Measurements from ENCODE around the gene POU3F2. TPM values are rescaled to one million over a fixed set of nuclear protein-coding genes. Genes with fewer than 3 reads are reported as not detected.

Gene POU3F2
- total RNA-seq, 1 donor from 2014 or later: not detected

DNA sequence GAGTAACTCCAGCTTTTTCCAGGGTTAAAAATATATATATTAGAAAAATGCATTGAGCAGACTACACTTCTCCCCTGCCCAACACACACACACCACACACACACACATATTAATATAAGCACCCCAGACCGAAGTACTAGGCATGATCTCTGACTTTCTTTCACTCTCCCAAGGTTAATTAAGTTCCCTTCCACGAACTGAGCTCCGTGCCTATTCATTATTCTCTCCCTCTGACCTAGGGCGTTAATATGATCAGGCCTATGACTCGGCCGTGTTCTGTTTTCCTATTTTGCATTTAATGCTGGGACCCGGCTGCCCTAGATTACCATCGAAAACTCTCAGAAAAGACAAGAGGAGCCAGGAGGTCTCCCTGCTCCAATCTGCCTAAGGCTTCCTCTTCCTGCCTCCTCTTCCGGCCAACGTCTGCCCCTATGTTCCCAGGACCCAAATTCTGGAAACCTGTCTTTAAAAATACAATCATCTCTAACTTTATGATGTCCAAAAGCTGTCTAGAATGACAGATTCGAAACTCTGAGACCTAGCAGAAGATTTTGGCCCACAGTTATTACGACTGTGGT is 6.1 kb upstream of the POU3F2 start:
- intact Hi-C loops (cut with DNase I): no loop called here
- Histone ChIP-seq H3K9me3 (no peaks in the 10 kb centered on the region), H3K4me3 (no peak overlapping the region), H3K36me3 (no peaks in the 10 kb centered on the region), H3K4me1 (peaks cover 37% of the 10 kb centered on the region), H3K27ac (no peak overlapping the region), H3K27me3 (peaks cover 98% of the 10 kb centered on the region)
- ATAC-seq: no peak
- DNase-seq: no peak
- TF ChIP-seq, protein P1, sequence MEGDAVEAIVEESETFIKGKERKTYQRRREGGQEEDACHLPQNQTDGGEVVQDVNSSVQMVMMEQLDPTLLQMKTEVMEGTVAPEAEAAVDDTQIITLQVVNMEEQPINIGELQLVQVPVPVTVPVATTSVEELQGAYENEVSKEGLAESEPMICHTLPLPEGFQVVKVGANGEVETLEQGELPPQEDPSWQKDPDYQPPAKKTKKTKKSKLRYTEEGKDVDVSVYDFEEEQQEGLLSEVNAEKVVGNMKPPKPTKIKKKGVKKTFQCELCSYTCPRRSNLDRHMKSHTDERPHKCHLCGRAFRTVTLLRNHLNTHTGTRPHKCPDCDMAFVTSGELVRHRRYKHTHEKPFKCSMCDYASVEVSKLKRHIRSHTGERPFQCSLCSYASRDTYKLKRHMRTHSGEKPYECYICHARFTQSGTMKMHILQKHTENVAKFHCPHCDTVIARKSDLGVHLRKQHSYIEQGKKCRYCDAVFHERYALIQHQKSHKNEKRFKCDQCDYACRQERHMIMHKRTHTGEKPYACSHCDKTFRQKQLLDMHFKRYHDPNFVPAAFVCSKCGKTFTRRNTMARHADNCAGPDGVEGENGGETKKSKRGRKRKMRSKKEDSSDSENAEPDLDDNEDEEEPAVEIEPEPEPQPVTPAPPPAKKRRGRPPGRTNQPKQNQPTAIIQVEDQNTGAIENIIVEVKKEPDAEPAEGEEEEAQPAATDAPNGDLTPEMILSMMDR (IDR thresholded peaks at IDR 0.05): no peak

DNA sequence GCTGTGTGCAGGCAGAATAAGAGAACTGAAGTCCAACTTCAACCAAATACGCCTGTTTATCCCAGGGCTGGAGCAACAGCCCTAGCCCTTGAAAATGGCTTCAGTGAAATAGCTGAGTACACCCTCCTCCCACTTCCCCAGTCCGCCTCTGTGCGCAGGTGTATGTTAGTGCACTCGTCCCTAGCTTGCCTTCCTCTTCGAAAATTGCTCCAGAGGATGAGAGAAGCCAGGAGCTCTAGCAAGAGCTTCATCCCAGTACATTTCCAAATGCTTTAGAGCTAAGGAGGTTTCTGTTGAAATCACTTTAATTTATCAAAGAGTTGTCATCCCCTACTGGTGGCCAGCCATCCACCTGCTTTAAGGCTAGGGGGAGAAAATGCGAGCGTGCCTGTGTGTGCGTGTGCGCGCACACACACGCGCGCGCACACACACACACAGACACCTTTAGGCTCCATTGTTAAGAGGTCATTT is 5.4 kb upstream of the POU3F2 start:
- H3K4me3 ChIP-seq: no peak overlapping the region
- H3K27ac ChIP-seq: no peak overlapping the region
- H3K36me3 ChIP-seq: no peaks in the 10 kb centered on the region
- peaks cover 91% of the 10 kb centered on the region for H3K27me3 ChIP-seq
- H3K4me1 ChIP-seq: peaks cover 34% of the 10 kb centered on the region
- intact Hi-C loops (cut with DNase I): no loop called here
- no peak for DNase-seq
- ATAC-seq: no peak
- TF ChIP-seq, protein P1 (IDR thresholded peaks at IDR 0.05): no peak
- H3K9me3 ChIP-seq: no peaks in the 10 kb centered on the region

DNA sequence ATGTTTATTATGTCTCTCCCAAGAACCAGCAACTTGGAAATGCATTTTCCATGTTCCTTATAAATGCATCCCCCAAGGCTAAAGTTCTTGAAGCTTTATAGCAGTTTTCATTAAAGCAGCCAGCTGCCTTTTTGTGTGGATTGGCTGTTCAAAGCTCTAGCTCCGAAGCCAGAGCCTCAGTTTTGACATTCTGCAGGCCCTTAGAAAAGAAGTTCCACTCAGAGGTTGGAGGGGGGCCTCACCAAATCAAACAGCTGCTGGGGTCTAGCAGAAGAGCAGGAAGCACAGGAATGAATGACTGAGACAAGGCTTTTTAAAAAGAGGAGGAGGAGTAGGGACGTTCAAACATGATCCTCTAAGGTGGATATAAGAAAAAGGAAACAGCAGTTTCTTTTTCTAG is 4.2 kb upstream of the POU3F2 start:
- Histone ChIP-seq H3K4me3 (no peak overlapping the region), H3K9me3 (no peaks in the 10 kb centered on the region), H3K27ac (no peak overlapping the region), H3K36me3 (no peaks in the 10 kb centered on the region), H3K4me1 (peaks cover 26% of the 10 kb centered on the region), H3K27me3 (peaks cover 80% of the 10 kb centered on the region)
- TF ChIP-seq, protein P1 (IDR thresholded peaks at IDR 0.05): no peak
- intact Hi-C loops (cut with DNase I): no loop called here
- ATAC-seq: no peak
- no peak for DNase-seq

DNA sequence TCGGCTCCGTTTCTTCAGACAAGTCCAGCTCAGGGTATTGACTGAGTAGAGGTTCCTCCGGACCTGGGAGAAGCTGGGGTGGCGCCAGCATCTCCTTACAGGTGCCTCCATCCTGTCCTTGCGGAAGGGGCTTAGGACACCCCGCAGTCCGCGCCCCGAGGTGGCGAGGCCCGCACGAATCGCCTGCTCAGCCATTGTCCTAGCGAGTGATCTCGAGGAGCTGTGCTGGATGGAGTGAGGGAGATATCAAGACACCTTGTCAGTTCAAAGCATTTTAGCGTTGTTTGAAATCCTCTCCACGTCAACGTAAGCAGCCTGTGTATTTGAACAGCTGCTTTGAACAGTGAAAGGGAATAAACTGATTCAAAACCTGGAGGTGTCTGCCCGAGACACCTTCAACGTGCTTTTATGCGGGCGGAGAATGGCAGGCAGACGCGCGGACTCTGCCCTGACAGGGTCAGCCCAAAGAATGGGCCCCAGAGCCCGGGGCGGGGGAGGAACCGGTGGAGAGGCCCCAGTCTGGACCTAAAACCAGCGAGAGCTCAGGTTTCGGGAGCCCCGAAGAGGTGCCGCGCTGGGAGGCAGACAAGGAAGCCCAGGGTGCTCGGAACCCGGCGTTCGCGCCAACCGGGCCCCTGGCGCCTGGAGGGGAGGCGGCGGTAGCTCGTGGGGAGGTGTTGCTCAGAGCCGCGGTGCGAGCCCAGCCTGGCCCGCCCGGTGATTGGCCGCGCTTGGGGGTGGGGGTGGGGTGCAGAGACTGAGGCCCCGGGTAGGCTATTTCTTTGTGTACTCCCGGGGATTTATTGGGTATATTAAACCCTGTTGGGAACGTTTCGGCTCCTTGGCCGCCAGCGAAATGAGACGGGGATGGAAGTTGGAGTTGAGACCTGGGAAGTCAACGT is 3.1 kb upstream of the POU3F2 start:
- peaks cover 35% of the 10 kb centered on the region for H3K4me1 ChIP-seq
- ATAC-seq: no peak

DNA sequence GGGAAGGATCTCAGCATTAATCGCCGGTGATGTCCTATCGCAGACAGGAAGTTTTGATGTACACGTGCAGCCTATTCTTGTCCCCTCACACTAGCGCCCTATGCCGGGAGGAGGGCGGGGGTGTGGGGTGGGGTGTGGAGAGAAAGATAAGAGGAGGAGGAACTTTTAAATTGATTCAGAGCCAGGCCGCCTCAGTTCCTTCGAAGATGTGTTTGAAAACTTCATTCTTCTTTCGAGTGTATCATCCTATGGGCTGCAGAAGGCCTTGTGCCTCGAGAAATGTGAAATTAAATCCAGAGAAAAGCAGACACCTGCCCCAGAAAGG is 2.5 kb upstream of the POU3F2 start:
- intact Hi-C loops (cut with DNase I): no loop called here
- TF ChIP-seq, protein P1 (IDR thresholded peaks at IDR 0.05): no peak
- Histone ChIP-seq H3K27ac (no peak overlapping the region), H3K27me3 (peaks cover 80% of the 10 kb centered on the region), H3K4me3 (peak overlapping the region; percentile 58), H3K36me3 (no peaks in the 10 kb centered on the region), H3K4me1 (peaks cover 35% of the 10 kb centered on the region), H3K9me3 (no peaks in the 10 kb centered on the region)
- ATAC-seq: no peak
- DNase-seq: no peak

More for the DNA sequence above, 3.1 kb upstream of the POU3F2 start:
- Histone ChIP-seq H3K27ac (no peak overlapping the region), H3K36me3 (no peaks in the 10 kb centered on the region), H3K27me3 (peaks cover 80% of the 10 kb centered on the region), H3K9me3 (no peaks in the 10 kb centered on the region), H3K4me3 (no peak overlapping the region)
- TF ChIP-seq, protein P1 (IDR thresholded peaks at IDR 0.05): no peak
- DNase-seq: no peak
- intact Hi-C loops (cut with DNase I): no loop called here

Measured in upper lobe of right lung (tissue), 1 donor.